Measurements from ENCODE around the gene CD99.

GRCh38 chrX:2662586-2662985 is 28.5 kb upstream of the CD99 start:
- TF ChIP-seq POLR2A (IDR thresholded peaks at IDR 0.05) (no peak), CTCF (IDR thresholded peaks at IDR 0.05) (no peak), EP300 (IDR thresholded peaks at IDR 0.05) (no peak)
